Measurements from ENCODE around the gene ITGB5.

- TF ChIP-seq CTCF (IDR thresholded peaks at IDR 0.05) (no peak), EZH2 (IDR thresholded peaks at IDR 0.05; ENCODE audit: borderline replicate concordance, insufficient read depth, low read depth, low read length, poor library complexity, severe bottlenecking) (no peak)
These were observed 117.7 kb downstream of the ITGB5 start for GRCh38 chr3:124769462-124769861.
